Hepatic stellate cell (primary cell): ENCODE data around the gene OR2T12.
"Not testable (repeated sequence)": the region's sequence is repeated elsewhere in the genome, so short reads cannot be mapped to it uniquely, and the experiment has no call there.

Experiments
- DNase-seq: peaks from one replicate; pipeline ENCODE4 v3.0.0; 2011; ENCODE audit warnings: low spot score

Gene OR2T12, protein sequence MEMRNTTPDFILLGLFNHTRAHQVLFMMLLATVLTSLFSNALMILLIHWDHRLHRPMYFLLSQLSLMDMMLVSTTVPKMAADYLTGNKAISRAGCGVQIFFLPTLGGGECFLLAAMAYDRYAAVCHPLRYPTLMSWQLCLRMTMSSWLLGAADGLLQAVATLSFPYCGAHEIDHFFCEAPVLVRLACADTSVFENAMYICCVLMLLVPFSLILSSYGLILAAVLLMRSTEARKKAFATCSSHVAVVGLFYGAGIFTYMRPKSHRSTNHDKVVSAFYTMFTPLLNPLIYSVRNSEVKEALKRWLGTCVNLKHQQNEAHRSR

DNA sequence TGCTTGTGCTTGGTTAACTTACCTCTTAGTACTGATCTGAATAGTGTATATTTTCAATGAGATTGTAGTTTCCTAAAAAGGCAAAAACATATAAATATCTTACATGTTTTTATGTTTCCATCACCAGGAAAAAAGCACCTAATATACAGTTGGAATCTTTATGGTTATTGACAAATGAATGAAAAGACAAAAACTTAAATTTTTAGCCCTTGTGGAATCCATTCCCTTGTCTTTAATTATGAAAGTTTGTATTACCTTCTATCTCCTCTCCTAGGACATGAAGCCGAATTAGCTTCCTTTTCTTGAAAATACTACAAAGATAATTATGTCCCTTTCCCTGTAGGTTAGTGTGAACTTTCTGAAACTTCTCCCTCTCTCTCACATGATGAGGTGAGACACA is at the start of gene OR2T12:
OR2T12 (minus strand) TSS at position 101 of the 400 bp plus-strand sequence. CDS start 7,846 bp downstream, outside the sequence.
- no peak for DNase-seq

DNA sequence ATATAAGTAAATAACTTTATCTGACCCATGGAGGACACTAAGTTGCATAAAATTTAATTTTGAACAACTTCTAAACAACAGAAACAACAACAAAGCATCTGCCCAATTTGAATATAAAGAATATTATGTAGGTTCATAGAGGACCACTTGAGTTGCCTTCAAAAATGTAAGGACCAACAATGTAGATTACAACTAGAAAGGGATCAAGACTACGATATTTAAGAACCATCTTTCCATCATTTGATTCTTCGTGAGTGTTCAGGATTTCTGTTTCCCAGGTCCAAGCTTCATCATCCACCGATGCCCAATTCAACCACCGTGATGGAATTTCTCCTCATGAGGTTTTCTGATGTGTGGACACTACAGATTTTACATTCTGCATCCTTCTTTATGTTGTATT is 45.3 kb upstream of the OR2T12 start, which contains the start of gene OR14C36:
OR14C36 (plus strand) TSS at position 301 of the 400 bp plus-strand sequence; CDS start at position 301, 0 bp downstream.
- DNase-seq, result no peak

DNA sequence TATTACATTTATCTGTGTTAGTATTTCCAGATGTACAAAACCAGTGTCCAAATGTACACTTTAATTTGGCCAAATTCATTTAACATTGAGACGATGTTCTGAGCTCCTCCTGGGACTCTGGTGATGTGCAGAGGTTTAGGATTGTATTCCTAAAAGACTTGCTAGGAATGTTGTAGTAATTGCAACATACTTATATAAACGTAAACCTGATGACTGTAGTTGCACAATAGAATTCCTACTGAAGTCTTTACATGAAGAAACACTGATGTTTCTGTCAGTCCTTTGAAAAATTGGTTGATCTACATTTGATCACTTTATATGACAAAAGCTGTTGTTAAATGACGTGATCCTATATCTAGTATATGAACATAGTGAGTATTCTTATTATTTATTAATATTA is 40.2 kb upstream of the OR2T12 start:
- no peak for DNase-seq

DNA sequence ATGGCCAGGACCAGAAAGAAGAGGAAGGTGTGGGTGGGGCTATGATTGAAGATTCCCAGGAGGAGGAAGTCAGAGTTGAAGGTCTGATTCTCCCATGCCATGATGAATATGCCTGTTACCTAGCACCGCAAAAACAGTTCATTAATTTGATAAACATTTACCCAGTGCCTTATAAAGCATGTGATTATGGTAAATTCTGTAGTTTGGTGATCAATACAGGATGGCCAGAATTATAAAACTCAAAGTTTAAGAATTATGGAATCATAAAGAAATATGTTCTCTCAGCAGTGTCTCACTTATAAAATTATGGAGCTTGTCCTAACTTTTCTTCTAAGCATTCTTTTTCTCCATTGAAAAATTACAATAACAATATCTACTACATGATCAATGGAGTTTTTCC is 21.2 kb upstream of the OR2T12 start, which contains the start of gene OR2M7:
OR2M7 (minus strand) TSS at position 101 of the 400 bp plus-strand sequence; CDS start at position 101, 0 bp downstream.
- no peak for DNase-seq

DNA sequence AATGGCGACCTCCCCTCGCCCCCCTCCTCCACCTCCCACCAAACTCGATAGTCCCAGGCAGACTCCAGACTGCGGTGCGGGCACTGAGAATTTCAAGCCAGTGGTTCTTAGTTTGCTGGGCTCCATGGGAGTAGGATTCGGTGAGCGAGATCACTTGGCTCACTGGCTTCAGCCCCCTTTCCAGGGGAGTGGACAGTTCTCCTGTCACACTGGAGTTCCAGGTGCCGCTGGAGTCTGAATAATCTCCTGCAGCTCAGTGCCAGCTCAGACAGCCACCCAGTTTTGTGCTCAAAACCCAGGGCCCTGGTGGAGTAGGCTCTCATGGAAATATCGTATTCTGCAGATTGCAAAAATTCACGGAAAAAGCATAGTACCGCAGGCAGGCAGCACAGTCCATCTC is 13.6 kb upstream of the OR2T12 start:
- DNase-seq, result no peak

DNA sequence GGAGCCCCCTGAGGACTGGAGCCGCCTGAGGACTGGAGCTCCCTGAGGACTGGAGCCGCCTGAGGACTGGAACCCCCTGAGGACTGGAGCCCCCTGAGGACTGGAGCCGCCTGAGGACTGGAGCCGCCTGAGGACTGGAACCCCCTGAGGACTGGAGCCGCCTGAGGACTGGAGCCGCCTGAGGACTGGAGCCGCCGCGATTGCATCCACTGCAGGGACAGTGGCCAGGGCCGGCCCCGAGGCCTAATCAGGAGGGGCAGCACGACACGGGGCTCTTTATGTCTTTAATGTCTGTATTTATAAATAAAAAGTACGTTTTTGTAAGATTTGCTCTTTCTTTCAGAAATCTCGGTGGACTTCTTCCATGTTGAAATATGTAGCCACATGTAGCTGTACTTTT is 3.5 kb upstream of the OR2T12 start:
- not testable (repeated sequence) for DNase-seq

DNA sequence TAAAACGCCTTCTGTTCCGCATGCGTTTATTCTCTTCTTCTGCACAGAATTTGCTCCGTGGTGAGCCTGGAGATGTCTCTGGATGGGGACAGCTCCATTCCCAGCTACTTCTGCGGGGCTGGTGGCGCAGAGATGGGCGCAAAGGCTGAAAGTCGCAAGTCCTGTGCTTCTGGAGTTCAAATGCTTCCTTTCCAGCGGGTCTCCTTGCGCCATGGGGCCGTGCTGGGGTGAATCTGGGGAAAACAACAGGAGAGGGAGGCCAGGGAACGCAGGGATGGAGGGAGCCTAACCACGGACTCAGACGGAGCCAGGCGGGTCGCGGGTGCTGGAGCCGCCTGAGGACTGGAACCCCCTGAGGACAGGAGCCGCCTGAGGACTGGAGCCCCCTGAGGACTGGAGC is 2.9 kb upstream of the OR2T12 start:
- no peak for DNase-seq

DNA sequence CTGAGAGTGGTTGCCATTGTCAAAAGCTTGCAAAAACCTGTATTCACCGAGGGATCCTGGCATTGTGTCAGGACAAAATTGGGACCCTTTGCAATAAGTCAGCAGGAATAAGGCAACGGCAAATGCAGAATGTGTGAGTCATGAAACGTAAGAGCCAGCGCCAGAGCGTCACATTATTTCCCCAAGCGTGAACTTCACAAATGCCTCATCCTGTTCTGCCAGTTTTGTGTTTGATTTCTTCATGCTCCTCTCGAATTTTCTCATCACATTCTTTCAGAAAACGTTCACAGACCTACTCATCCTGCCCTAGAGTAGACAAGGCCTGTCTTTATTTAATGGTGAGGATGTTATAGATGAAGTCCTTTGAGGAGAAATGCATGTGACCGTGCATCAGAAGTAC is 2.4 kb upstream of the OR2T12 start:
- DNase-seq, result not testable (repeated sequence)

DNA sequence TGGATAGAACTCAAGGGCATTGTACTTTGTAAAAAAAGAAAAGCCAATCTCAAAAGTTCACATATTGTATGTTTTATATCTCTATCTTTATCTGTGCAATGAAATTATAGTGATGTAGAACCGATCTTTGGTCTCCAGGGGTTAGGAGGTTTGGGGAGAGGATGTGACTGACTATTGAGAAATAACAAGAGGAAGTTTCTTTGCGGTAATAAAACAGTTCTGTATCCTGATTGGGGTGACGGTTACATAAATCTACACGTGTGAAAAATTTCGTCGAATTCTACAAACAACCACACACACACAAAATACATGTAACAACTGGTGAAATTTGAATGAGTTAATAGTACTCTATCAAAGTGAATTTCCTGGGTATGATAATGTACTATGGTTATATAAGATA is 14.8 kb downstream of the OR2T12 start:
- no peak for DNase-seq

DNA sequence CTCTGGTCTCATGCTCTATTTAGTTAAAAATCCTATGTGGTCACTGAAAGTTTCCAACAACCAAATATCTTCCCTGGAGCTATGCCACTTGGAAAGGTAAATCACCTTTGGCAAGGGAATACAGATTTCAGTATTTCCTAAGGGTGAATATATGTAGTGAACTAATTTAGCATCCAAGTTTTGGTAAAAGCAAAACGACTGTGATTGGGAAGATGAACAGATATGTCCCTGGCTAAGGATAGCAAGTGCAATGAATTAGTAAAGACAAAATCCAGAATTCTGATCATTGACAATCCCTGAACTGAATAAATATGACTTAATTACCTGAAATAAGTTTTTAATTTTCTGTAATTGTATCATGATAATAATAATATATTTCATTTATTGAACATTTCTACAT is 25.3 kb downstream of the OR2T12 start, which contains the start of gene OR2T33:
OR2T33 (minus strand) TSS at position 101 of the 400 bp plus-strand sequence. CDS start 4,162 bp downstream, outside the sequence.
- no peak for DNase-seq

DNA sequence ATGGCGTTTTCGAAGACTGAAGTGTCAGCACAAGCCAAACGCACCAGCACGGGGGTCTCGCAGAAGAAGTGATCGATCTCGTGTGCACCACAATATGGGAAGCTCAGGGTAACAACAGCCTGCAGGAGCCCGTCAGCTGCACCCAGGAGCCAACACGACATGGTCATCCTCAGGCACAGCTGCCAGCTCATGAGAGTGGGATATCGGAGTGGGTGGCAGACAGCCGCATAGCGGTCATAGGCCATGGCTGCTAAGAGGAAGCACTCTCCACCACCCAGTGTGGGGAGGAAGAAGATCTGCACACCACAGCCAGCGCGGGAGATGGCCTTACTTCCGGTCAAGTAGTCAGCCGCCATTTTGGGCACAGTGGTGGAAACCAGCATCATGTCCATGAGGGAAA is 30.0 kb downstream of the OR2T12 start:
- not testable (repeated sequence) for DNase-seq

DNA sequence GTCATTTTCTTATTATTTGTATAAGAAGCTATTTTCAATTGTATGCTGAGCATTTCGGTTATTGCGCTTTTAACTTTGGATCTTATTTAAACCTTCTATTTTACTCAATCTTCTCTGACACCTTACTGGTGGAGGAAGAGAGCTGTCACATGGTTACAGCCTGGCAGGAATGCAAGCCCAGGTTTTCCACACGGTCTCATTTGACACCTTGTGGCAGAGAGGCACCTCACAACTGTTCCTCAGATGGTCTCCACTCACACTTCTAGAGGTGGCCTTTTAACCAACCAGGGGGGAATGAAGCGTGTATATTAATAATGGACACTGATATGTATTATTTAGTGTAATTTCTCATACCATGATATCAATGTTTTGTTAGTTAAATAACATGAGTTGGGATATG is 35.0 kb downstream of the OR2T12 start:
- DNase-seq, result no peak

DNA sequence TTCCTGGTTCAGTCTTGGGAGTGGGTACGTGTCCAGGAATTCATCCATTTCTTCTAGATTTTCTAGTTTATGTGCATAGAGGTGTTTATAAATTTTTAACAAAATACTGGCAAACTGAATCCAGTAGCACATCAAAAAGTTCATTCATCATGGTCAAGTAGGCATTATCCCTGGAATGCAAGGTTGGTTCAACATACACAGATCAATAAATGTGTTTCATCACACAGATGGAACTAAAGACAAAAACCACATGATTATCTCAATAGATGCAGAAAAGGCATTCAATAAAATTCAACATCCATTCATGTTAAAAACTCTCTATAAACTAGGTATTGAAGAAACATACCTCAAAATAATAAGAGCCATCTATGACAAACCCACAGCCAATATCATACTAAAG is 43.9 kb downstream of the OR2T12 start:
- DNase-seq, result not testable (repeated sequence)

DNA sequence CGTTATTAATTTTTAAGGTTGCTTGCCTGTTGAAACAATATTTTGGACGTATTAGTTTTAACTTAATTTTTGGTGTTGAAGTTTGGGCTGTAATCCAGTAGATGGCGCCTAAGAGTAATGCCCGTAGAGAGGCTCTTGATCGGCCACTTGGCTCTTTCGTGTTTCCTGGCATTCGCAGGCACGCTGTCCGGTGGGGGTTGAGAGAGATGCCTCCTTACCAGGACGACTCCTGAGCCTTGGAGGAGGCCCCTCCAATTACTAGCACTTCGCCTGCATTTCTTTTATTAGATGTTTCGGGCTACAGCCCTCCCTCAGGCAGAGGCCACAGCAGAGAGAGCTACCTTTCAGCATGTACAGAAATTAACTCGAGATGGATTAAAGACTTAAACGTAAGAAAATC is 60.0 kb downstream of the OR2T12 start:
- peak; percentile 13 for DNase-seq
